ENCODE measurements around the gene PRR35.

DNA sequence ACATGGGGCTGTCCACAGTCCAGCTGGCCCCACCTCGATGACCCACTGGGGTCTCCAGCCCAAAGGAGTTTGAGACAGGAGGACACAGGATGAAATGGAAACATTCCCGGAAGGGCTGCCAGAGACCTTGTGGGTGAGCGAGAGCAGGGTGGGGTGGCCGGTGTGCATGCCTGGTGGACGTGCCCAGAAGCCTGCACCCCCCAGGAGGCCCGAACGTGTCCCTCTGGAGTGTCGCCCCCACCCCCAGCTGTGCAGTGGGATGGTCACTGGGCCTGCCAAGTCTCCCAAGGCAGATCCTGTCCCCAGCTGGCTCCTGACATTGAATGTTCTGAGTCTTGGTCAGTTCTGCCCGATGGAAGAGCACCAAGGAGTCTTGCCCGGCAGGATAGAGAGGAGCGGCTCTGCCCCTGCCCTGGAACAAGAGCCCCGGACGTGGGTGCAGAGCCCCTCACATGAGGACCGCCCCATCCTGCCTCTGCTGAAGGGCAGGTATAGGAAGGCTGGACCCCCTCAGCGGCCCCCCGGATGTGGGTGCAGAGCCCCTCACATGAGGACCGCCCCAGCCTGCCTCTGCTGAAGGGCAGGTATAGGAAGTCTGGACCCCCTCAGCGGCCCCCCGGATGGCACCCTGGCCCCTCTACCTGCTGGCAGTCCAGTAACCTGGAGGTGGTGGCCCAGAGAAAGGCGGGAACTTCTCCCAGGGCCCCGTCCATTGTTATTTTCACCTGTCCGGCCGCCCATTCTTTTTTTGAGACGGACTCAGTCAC lies 35.7 kb upstream of the PRR35 start:
- TF ChIP-seq, protein P1, sequence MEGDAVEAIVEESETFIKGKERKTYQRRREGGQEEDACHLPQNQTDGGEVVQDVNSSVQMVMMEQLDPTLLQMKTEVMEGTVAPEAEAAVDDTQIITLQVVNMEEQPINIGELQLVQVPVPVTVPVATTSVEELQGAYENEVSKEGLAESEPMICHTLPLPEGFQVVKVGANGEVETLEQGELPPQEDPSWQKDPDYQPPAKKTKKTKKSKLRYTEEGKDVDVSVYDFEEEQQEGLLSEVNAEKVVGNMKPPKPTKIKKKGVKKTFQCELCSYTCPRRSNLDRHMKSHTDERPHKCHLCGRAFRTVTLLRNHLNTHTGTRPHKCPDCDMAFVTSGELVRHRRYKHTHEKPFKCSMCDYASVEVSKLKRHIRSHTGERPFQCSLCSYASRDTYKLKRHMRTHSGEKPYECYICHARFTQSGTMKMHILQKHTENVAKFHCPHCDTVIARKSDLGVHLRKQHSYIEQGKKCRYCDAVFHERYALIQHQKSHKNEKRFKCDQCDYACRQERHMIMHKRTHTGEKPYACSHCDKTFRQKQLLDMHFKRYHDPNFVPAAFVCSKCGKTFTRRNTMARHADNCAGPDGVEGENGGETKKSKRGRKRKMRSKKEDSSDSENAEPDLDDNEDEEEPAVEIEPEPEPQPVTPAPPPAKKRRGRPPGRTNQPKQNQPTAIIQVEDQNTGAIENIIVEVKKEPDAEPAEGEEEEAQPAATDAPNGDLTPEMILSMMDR (IDR thresholded peaks at IDR 0.05 in 4 of 5, conservative IDR thresholded peaks at IDR 0.05 in 1 of 5), result no peak
- no peak for TF ChIP-seq POLR2A (IDR thresholded peaks at IDR 0.05)

Data from gastrocnemius medialis (tissue), 4 donors.